DMS 273 treated with DMSO at 0.1 percent for 48 hours (cell line): ENCODE data around the gene BICRA.
"Not testable (repeated sequence)": the region's sequence is repeated elsewhere in the genome, so short reads cannot be mapped to it uniquely, and the experiment has no call there.

Source experiments
- DNase-seq: peaks from one replicate; lab custom pipeline; 2025; lab: John Stamatoyannopoulos, UW

Gene BICRA

GRCh38 chr19:47694466-47695273, 85.7 kb downstream of the BICRA start:
- no peak for DNase-seq

GRCh38 chr19:47695533-47696262, 86.8 kb downstream of the BICRA start:
- no peak for DNase-seq

GRCh38 chr19:47696635-47697034, 87.7 kb downstream of the BICRA start:
- no peak for DNase-seq

- peak; percentile 41 for DNase-seq
Measured at GRCh38 chr19:47697863-47698609, 89.1 kb downstream of the BICRA start.

GRCh38 chr19:47698631-47699359, 89.9 kb downstream of the BICRA start:
- DNase-seq: no peak

GRCh38 chr19:47699360-47699917, 90.5 kb downstream of the BICRA start:
- DNase-seq: no peak

GRCh38 chr19:47700934-47701716, 92.2 kb downstream of the BICRA start:
- no peak for DNase-seq

- DNase-seq: no peak
Measured at GRCh38 chr19:47701717-47702552, 93.0 kb downstream of the BICRA start.

- no peak for DNase-seq
Measured at GRCh38 chr19:47702671-47703070, 93.7 kb downstream of the BICRA start.

GRCh38 chr19:47703301-47703700, 94.4 kb downstream of the BICRA start:
- DNase-seq: no peak

GRCh38 chr19:47704024-47704423, 95.1 kb downstream of the BICRA start:
- DNase-seq: no peak

GRCh38 chr19:47704656-47705055, 95.7 kb downstream of the BICRA start:
- no peak for DNase-seq

- DNase-seq: peak; percentile 47
Measured at GRCh38 chr19:47707135-47707925, 98.4 kb downstream of the BICRA start.

GRCh38 chr19:47711652-47712242, 102.8 kb downstream of the BICRA start:
- DNase-seq: no peak

- DNase-seq: peak; percentile 24
Measured at GRCh38 chr19:47713046-47714021, 104.4 kb downstream of the BICRA start, which contains the start of gene EHD2. Gene EHD2 (plus strand): TSS chr19:47713422. CDS start chr19:47716613, 3,191 bp downstream.

- DNase-seq: no peak
Measured at GRCh38 chr19:47714339-47714738, 105.4 kb downstream of the BICRA start.

GRCh38 chr19:47714855-47715254, 105.9 kb downstream of the BICRA start:
- DNase-seq: not testable (repeated sequence)
